ENCODE measurements around the gene DHX58.

DNA sequence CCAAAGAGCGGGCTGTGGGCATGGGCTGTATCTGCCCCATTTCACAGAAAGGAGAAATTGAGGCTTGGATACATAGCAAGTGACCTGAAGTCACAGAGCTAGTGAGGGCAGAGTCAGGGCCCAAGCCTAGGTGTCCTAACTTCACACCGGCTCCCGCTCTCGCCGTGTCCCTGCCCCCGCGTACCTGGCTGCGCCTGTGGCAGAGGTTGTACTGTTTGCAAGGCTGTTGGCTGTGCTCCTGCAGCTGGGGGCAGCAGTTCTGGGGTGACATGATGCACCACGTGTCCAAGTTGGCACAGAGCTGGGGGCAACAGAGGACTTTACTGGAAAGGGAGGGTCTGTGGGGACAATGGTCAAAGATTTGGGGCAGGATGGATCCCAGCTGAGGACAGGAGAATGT, 3.4 kb downstream of the DHX58 start:
- TF ChIP-seq, protein P1, sequence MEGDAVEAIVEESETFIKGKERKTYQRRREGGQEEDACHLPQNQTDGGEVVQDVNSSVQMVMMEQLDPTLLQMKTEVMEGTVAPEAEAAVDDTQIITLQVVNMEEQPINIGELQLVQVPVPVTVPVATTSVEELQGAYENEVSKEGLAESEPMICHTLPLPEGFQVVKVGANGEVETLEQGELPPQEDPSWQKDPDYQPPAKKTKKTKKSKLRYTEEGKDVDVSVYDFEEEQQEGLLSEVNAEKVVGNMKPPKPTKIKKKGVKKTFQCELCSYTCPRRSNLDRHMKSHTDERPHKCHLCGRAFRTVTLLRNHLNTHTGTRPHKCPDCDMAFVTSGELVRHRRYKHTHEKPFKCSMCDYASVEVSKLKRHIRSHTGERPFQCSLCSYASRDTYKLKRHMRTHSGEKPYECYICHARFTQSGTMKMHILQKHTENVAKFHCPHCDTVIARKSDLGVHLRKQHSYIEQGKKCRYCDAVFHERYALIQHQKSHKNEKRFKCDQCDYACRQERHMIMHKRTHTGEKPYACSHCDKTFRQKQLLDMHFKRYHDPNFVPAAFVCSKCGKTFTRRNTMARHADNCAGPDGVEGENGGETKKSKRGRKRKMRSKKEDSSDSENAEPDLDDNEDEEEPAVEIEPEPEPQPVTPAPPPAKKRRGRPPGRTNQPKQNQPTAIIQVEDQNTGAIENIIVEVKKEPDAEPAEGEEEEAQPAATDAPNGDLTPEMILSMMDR (IDR thresholded peaks at IDR 0.05): no peak
- no peak for TF ChIP-seq POLR2A (IDR thresholded peaks at IDR 0.05)
